Activated gamma-delta T cell (primary cell): ENCODE measurements around the gene FKBP1B.
"Not testable (repeated sequence)": the region's sequence is repeated elsewhere in the genome, so short reads cannot be mapped to it uniquely, and the experiment has no call there.

Experiments used
- DNase-seq: peaks from one replicate; lab custom pipeline; 2025; lab: John Stamatoyannopoulos, UW
- total RNA-seq, 2 donors: gene quantifications; one replicate each; lab custom pipeline; 2026; lab: John Stamatoyannopoulos, UW

Gene FKBP1B
- 0.72 to 1.2 reads per million in 2 donors for total RNA-seq

- peak; percentile 56 for DNase-seq
Measured at GRCh38 chr2:24049485-24050021, at the start of gene FKBP1B. Gene FKBP1B, plus strand, starts transcription at chr2:24049741. Its CDS starts 109 bp downstream, at chr2:24049850.

DNA sequence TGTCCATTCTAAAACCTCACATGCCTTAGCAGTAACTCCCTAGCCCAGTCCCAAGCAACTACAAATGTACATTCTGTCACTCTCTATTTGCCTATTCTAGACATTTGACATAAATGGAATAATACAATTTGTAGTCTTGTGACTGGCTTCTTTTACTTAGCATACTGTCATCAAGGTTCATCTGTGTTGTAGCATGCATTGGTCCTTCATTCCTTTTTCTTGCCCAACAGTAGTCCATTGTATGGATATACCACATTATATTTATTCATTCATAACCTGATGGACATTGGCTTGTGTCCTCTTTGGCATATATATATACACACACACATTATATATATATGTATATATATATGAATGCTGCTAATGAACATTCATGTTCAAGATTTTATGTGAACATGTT lies 41.8 kb upstream of the FKBP1B start:
- no peak for DNase-seq

DNA sequence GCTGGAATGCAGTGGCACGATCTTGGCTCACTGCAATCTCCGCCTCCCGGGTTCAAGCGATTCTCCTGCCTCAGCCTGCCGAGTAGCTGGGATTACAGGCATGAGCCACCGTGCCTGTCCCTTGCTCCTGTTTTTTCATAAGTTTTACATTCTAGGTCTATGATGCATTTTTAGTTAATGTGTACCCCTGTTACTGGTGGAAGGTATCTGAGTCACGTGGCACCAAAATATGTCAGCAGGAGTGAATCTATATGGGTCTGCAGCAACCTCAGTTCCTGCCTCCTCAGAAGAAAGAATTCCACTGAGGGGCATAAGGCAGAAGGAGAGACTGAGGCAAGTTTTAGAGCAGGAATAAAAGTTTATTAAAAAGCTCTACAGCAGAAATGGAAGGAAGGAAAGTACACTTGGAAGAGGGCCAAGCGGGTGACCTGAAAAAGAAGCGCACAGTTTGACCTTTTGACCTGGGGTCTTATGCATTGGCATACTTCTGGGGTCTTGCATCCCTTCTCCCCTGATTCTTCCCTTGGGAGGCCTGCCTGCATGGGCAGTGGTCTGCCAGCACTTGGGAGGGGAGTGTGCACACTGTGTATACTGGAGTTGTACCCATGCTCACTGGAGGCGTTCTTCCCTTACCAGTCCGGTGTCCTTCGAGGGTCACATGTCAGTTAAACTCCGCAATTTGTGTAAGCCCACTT lies 40.7 kb upstream of the FKBP1B start:
- no peak for DNase-seq

GRCh38 chr2:24009367-24009679 lies 40.2 kb upstream of the FKBP1B start:
- DNase-seq, result no peak

GRCh38 chr2:24009680-24010476 lies 39.7 kb upstream of the FKBP1B start, which contains the start of gene MFSD2B:
Gene MFSD2B, plus strand, starts transcription at chr2:24010085. Its CDS starts 12 bp downstream, at chr2:24010097.
- DNase-seq, result no peak

GRCh38 chr2:24010477-24011249 lies 38.9 kb upstream of the FKBP1B start:
- no peak for DNase-seq

DNA sequence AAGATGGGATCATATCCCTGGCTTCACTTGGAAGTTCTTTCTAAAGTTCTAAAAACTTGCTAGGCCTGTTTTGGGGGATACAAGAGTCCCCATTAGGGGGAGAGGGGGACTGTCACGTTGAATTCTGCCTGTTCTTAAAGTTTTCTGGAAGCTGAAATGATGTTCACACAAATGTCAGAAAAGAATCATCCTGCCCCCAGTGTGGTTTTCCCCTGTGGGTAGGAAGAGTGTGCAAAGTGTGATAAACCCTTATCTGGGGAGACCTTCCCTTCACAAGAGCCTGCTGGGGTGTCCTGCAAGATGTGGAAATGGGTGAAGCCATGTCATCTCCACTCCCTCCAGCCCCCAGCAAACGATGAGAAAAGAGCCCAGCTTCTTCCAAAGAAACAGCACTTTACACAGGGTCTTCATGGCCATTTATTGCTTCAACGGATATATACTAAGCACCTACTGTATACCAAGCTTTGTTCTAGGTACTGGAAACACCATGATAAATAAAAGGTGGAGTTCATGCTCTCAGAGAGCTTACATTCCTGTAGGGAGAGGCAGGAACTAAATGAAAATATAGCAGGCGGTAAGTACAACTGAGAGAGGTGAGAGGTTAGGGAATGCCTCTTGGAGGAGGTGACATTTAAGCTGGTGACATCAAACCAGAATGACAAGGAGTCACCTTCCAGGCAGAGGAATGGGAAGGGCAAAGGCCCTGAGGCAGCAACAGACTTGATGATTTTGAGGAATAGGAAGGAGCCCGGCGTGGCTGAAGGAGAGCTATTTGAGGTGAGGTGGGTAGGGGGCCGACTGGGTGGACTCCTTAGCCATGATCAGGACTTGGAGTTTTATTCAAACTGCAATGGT lies 38.1 kb upstream of the FKBP1B start:
- DNase-seq, result no peak

GRCh38 chr2:24012521-24013188 lies 36.9 kb upstream of the FKBP1B start:
- no peak for DNase-seq

DNA sequence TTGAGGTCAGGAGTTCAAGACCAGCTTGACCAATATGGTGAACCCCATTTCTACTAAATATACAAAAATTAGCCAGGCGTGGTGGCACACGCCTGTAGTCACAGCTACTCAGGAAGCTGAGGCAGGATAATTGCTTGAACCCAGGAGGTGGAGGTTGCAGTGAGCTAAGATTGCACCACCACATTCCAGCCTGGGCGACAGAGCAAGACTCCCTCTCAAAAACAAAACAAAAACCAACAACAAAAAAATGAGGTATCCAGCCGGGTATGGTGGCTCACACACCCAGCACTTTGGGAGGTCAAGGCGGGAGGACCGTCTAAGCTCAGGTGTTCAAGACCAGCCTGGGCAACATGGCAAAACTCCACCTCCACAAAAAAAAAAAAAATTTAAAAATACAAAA lies 34.6 kb upstream of the FKBP1B start:
- not testable (repeated sequence) for DNase-seq

DNA sequence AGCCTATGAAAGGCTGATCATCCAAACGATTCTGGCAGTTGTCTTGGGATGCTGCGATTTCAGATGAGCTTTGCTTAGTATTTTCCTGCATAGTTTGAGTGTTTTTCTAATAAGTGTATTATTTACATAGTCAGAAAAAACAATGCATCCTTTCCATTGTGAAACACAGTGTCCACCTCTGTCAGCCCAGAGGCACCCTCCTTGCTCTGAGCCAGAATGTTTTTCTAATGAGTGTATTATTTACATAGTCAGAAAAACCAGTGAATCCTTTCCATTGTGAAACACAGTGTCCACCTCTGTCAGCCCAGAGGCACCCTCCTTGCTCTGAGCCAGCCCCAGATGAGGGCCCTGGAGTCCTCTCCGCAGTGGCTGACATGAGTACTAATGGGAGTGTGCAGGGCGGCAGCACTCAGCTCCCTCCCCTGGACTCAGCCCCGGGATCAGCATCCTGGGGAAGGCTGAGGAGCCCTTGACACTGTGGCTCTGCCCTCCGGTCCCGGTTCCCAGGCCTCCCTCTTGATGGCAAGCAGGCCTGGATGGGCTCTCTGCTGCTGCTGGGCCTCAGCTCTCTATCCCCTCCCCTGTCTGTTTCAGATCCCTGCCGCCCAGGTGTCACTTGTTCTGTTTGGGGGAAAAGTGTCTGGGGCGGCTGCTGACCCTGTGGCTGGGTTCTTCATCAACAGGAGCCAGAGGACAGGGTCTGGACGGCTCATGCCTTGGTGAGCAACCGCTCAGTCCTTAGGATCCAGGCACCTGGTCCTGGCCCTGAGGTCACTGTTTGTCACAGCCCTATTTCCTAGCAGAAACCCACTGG lies 33.8 kb upstream of the FKBP1B start:
- no peak for DNase-seq

DNA sequence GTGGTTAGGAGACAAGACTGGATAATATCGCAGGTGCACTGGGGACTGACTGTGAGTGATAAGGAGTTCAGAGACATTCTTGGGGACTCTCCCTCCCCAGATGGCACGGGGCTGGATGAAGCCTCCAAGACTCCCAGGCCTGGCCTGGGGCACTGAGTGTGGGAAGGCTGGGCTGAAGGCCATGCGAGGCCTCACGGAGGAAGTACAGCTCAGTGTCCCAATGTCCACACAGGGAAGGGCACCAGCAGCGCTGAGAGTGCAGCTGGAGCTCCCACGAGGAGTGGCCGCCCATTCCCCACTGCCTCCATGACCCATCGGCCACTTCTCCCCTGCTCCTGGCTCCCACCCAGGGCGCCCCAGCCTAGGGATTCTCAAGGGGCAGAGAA lies 33.2 kb upstream of the FKBP1B start:
- no peak for DNase-seq

DNA sequence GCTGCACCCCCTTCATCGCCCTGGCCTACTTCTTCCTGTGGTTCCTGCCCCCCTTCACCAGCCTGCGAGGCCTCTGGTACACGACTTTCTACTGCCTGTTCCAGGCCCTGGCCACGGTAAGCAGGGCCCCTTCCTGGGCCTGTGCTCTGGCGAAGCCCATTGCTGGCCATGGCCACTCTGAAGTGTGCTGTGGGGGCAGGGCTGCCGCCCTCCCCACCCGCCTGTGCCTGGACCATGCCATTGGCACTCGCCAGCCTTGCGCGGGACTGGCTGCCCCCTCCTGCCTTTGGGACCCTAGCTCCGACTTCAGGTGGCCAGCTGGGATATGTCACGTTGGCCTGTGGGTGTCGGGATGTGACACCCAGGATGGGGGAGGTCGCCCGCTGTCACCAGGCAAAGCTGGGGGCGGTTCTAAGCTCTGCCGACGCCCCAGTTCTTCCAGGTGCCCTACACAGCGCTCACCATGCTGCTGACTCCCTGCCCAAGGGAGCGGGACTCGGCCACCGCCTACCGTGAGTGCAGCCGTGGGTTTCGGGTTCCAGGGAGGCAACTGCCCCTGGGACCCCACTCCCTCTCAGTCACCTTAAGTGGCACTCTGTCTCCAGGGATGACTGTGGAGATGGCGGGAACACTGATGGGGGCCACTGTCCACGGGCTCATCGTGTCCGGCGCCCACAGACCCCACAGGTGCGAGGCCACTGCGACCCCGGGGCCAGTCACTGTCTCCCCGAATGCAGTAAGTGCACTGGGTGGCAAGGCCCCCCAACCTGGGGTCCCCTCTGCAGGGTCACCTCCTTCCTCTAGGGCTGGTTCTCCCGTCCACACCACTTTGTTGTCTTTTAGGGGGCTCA lies 32.5 kb upstream of the FKBP1B start:
- no peak for DNase-seq

DNA sequence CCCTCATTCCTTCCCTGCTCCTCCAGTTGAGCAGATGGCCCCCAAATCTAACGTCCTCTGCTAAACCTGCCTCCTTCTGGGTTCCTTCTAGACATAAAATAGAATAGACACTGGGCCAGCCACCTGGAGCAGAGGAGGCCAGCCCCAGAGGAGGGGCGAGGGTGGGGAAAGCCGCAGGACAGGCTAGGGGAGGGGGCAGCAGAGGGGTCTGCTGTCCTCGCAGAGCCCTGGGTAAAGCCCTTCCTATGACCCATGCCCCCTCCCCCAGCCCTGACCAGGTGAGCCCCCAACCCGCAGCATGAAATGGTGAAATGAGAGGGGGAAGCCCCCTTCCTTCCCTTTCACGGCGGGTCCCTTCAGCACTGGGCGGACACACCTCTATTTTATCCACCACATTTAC lies 31.8 kb upstream of the FKBP1B start:
- no peak for DNase-seq

GRCh38 chr2:24018241-24018640 lies 31.3 kb upstream of the FKBP1B start:
- no peak for DNase-seq

GRCh38 chr2:24019729-24020128 lies 29.8 kb upstream of the FKBP1B start:
- DNase-seq, result no peak

DNA sequence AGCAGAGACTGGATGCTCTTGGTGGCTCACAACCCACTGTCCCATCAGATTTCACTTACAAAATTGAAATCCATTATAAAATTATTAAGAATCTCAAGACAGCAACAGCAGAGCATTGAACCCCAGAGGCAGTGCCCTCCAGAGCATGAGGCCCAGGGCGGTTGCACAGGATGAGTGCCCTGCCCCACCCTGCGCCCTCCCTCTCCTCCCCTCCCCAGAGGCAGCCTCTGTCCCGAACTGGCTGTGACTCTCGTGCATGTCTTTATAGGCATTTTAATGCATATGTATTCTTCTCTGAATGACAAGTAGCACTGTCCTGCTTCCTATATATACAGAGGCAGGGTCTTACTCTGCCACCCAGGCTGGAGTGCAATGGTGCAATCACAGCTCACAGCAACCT lies 29.3 kb upstream of the FKBP1B start:
- no peak for DNase-seq

DNA sequence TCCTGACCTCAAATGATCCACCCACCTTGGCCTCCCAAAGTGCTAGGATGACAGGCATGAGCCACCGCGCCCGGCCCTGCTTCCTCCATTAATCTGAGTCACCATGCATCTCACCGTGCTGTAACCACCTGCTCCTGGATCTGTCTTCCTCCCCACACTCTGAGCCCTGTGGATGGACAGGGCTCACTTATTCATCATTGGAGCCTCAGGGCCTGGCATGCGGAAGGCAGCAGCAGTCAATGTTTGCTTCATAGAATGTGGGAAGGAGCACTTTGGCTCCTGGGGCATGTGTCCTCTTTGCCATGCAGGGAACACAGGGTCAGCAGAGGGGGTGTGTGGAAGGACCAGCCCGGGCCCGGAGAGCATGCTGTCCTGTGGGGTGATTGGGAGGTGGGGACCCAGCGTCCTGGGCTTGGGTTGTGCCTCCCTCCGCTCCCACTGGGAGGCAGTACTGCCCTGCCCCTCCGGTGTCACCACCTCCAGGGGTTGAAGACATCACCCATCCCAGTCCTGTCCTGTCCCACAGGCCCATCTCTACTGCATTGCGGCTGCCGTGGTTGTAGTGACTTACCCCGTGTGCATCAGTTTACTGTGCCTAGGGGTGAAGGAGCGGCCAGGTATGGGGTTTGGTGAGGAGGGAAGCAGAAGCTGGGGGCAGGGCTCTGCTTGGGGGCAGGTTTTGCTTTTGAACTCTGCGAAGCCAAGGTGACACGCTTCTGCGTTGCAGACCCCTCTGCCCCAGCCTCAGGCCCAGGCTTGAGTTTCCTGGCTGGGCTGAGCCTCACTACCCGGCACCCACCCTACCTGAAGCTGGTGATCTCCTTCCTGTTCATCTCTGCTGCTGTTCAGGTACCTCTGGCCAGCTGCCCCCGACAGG lies 28.2 kb upstream of the FKBP1B start:
- no peak for DNase-seq
